T-helper 2 cell treated with Interferon-gamma antibody and Interleukin-4, amounts not matched to agents 100 ng/mL and 5 ng/mL, for 36 hours (primary cell): ENCODE measurements around the gene PCBD1. TPM values are rescaled to one million over a fixed set of nuclear protein-coding genes. Genes with fewer than 3 reads are reported as not detected.
"Not testable (repeated sequence)": the region's sequence is repeated elsewhere in the genome, so short reads cannot be mapped to it uniquely, and the experiment has no call there.

ENCODE experiments used
- intact Hi-C: fragments of 100-400 bp; cut with micrococcal nuclease; formaldehyde crosslinking; loops from one replicate; pipeline ENCODE4 v1.15.1; 2023
- total RNA-seq: library from RNA; stranded (reverse); gene quantifications from 2 replicates; pipeline ENCODE4 v1.2.3, GENCODE V29; 2022

The PCBD1 gene
- total RNA-seq, 1 donor from 2014 or later, result 37.4 TPM

- intact Hi-C loops, result no loop called here
Observed at GRCh38 chr10:70879207-70879606, 9.2 kb downstream of the PCBD1 start.

GRCh38 chr10:70874061-70874460 is 14.3 kb downstream of the PCBD1 start:
- intact Hi-C loops, result no loop called here

- intact Hi-C loops, result no loop called here
Observed at GRCh38 chr10:70872291-70872690, 16.1 kb downstream of the PCBD1 start.

GRCh38 chr10:70866424-70866823 is 21.9 kb downstream of the PCBD1 start:
- intact Hi-C loops, result no loop called here

- intact Hi-C loops, result no loop called here
Observed at GRCh38 chr10:70864935-70865334, 23.4 kb downstream of the PCBD1 start.

DNA sequence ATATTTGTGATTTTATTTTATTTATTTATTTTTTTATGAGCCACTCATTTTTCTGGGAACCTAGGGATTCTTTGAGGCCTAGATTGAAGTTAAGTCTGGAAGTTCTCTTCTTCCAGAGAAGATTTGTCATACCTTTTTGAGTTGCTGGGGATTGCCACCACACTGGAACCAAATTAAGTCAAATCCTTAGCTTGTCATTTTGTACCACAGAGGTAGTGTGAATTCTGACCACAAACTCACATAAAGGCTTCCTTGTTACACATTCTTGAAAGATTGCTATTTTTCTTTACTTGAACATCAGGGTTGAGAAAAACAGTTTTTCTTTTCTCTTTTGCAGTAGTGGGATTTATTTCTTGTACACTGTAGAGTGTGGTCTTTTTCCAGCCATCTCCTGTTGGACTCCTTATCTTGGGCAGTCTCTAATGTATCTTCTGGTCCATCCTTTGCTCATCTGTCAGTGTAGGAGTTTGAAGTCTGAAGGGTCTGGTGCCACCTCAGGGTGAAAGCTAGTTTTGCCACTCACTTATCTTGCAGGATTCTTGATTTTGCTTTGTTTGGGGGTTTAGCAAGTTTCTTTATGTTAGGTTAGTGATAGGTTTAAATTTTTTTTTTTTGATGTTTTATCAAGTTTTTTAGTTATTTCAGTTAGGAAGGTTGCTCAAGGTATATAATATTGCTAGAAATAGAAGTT is 24.8 kb downstream of the PCBD1 start:
- intact Hi-C loops, result no loop called here

- intact Hi-C loops, result not testable (repeated sequence)
Observed at GRCh38 chr10:70861495-70862197, 26.7 kb downstream of the PCBD1 start.

DNA sequence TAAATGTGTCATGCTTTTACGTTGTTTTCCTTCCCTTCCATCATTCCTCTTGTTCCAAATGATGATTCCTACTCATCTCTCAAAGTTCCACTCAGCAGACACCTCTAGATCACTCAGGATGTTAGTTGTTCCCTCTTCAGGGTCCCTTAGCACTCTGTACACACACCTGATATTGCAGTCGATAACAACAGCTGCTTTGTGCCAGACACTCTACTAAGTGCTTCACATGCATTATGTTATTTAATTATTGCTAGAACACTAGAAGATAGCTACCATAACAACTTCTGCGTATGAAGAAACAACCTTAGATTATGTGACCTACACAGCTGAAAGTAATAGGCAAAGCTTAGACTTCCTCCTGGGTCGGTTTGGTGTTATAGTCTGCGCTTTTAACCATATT is 29.6 kb downstream of the PCBD1 start:
- intact Hi-C loops, result no loop called here

- intact Hi-C loops, result no loop called here
Observed at GRCh38 chr10:70856454-70856853, 31.9 kb downstream of the PCBD1 start.

DNA sequence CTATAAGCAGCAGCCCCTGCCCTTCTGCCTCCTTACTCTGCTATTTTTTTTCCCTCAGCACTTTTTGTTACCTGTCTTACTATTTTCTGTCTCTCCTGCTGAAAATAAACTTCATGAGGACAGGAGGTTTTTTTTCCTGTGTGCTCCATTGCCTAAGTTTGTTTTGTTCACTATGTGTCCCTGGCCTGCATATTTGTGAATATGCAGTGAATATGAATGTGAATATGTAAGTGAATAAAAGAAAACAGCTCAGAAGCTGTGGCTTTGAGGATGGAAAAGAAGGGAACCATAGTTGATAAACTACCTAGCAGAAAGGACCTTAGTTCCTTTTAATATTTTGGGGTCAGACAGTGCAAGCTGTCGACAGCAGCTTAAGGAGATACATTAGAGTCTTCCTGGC is 34.9 kb downstream of the PCBD1 start:
- intact Hi-C loops, result no loop called here

GRCh38 chr10:70853038-70853437 is 35.3 kb downstream of the PCBD1 start:
- intact Hi-C loops, result no loop called here

DNA sequence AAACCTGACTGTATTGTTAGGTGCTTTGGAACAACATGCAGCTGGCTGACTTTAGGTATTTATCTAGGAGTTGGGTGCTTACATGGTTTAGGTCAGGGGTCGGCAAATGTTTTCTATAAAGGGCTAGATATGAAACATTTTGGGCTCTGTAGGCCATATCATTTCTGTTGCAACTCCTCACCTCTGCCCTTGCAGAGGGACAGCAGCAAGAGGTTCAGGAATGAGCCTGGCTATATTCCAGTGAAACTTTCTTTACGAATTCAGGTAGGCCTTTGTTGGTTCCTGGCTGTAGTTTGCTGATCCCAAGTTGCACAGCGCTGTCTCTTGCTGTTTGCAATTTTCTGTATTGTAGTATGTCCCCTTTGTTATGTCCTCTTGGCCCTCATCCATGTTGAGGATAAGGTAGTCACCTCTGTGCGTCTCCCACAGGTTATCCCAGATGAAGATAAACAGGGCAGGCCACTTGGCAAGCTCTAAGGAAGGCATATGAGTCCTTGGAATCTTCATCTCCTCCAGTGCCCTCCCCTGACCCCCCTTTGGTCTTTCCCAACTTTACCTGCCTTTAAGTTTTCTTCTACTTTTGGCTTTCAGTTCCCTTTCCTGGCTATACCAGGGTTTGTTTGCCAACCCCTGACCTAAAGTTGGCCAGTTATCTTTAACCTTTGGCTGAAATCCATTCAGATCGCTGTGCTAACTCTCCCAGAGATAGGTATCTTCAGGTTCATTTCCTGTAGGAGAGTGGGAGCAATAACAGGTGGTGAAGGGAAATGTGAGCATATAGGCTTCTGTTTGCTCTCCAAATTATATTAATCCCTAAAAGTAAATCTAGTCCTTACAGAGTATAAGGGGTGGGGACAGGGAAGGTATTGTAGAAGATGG is 36.5 kb downstream of the PCBD1 start:
- intact Hi-C loops, result no loop called here

- intact Hi-C loops, result no loop called here
Observed at GRCh38 chr10:70850097-70850496, 38.3 kb downstream of the PCBD1 start.

DNA sequence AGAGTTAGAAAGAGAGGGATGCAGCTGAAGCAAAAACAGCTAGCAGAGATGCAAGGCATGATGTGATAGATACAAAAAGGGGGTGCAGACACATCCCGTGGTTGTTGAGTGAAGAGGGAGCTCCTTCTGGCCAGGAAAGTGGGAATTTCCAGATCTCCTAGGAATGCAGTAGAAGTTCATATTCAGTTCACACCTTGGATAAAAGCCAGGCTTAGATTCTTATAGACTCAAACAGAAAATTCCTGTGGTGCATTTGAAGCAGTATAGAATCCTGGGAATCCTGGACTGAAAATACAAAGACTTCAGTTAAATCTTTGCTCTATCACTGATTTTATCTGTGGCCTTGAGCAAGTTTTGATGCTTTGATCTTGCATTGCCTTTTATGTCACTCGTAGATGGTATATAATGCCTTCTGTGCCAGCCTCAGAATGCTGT is 38.8 kb downstream of the PCBD1 start:
- intact Hi-C loops, result no loop called here

GRCh38 chr10:70847659-70848360 is 40.6 kb downstream of the PCBD1 start:
- intact Hi-C loops, result no loop called here

- intact Hi-C loops, result no loop called here
Observed at GRCh38 chr10:70846795-70847194, 41.6 kb downstream of the PCBD1 start.

GRCh38 chr10:70845816-70846215 is 42.5 kb downstream of the PCBD1 start:
- intact Hi-C loops, result no loop called here

DNA sequence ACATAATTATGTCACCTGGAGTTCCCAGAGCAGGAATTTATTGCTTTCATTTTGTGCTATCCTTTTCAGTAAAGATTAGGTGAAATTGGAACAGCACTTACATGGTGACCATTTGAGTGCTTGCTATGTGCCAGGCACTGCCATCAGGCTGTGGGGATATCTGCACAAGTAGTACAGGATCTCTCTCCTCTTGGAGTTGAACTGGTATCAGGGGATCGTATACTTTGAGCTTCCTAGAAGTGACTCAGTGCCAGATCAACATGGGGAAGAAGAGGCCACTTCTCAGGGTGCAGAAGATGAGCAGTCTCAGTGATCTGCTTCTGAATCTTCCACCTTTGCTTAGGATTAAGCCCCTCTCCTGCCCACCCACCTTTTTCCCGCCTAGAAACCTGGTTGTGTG is 43.1 kb downstream of the PCBD1 start:
- intact Hi-C loops, result no loop called here

GRCh38 chr10:70843776-70844489 is 44.4 kb downstream of the PCBD1 start:
- intact Hi-C loops, result no loop called here

GRCh38 chr10:70843333-70843732 is 45.0 kb downstream of the PCBD1 start:
- intact Hi-C loops, result no loop called here

DNA sequence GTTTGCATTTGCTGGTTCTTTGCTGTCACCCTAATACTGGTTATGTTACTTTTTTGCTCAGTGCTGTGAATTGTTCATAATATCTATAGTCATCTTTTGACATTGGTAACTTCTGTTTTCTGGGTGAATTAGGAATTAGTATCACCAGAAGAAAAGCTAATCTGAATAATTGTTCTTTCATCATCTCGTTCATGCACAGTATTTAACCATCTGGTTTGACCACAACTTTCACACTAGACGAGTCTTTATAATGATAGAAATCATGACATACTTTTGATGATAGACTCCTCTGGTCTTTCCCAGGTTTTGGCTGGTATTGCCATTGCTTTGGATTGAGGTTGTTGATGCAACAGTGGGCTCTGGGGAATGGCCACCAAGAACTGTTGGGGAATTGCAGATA is 47.5 kb downstream of the PCBD1 start:
- intact Hi-C loops, result no loop called here
